Glutamatergic neuron (in vitro differentiated cells): Measurements from ENCODE around the gene PDE1C. TPM values are rescaled to one million over a fixed set of nuclear protein-coding genes. Genes with fewer than 3 reads are reported as not detected.

ENCODE experiments used
- DNase-seq: peaks from one replicate; pipeline ENCODE4 v3.0.0; 2022
- H3K27ac Mint-ChIP-seq: one replicate; pipeline ENCODE4 v1.8.0; 2020; ENCODE audit warnings: mild to moderate bottlenecking, mixed read lengths, inconsistent platforms; ENCODE audit not compliant: unreplicated experiment
- H3K27me3 Mint-ChIP-seq: one replicate; pipeline ENCODE4 v1.8.0; 2020; ENCODE audit warnings: mild to moderate bottlenecking, moderate library complexity, mixed read lengths, inconsistent platforms; ENCODE audit not compliant: unreplicated experiment
- H3K36me3 Mint-ChIP-seq: one replicate; pipeline ENCODE4 v1.8.0; 2020; ENCODE audit warnings: mild to moderate bottlenecking, mixed read lengths, inconsistent platforms; ENCODE audit not compliant: unreplicated experiment
- H3K4me1 Mint-ChIP-seq: one replicate; pipeline ENCODE4 v1.8.0; 2020; ENCODE audit warnings: mild to moderate bottlenecking, low read depth, mixed read lengths, inconsistent platforms; ENCODE audit not compliant: unreplicated experiment
- H3K4me3 Mint-ChIP-seq: one replicate; pipeline ENCODE4 v1.8.0; 2020; ENCODE audit warnings: mild to moderate bottlenecking, mixed read lengths, inconsistent platforms; ENCODE audit not compliant: unreplicated experiment
- H3K9me3 Mint-ChIP-seq: one replicate; pipeline ENCODE4 v1.8.0; 2020; ENCODE audit warnings: mild to moderate bottlenecking, moderate library complexity, mixed read lengths, inconsistent platforms; ENCODE audit not compliant: unreplicated experiment
- total RNA-seq: library from RNA; stranded (reverse); fragmentation: NEBNext Ultra II Directional; extraction: Animal tissue kit (Norgen Biotek cat#: 25700); gene quantifications from one replicate; pipeline ENCODE4 v1.2.1, GENCODE V29; 2021; ENCODE audit not compliant: unreplicated experiment
- TF ChIP-seq, protein P1 (sequence below): fragments of 200-600 bp; sonication (generic); IDR thresholded peaks from one replicate; pipeline ENCODE4 v1.5.0; 2021; ENCODE audit not compliant: partially characterized antibody, unreplicated experiment

PDE1C gene
- total RNA-seq, 1 donor from 2014 or later, result 3.3 TPM

DNA sequence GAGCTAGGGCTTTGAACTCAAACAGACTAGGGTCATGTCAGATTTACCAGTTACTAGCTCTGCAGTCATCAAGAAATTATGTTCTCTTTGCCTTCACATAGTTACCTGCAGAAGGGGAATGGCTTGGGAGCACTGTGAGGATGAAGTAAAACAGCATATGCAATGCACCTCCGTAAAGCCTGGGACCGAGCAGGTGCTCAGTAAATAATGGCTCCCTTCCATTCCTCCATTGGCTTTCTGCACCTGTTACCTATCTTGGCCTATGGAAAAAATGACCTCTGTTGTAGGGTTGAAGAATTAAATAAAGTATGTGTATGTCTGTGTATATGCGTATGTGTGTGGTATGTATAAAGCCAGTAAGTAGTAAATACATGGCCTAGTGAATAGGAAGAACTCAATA, 78.8 kb downstream of the PDE1C start:
- no peaks in the 10 kb centered on the region for H3K27me3 Mint-ChIP-seq
- H3K4me1 Mint-ChIP-seq, result peaks cover 4% of the 10 kb centered on the region
- TF ChIP-seq, protein P1, sequence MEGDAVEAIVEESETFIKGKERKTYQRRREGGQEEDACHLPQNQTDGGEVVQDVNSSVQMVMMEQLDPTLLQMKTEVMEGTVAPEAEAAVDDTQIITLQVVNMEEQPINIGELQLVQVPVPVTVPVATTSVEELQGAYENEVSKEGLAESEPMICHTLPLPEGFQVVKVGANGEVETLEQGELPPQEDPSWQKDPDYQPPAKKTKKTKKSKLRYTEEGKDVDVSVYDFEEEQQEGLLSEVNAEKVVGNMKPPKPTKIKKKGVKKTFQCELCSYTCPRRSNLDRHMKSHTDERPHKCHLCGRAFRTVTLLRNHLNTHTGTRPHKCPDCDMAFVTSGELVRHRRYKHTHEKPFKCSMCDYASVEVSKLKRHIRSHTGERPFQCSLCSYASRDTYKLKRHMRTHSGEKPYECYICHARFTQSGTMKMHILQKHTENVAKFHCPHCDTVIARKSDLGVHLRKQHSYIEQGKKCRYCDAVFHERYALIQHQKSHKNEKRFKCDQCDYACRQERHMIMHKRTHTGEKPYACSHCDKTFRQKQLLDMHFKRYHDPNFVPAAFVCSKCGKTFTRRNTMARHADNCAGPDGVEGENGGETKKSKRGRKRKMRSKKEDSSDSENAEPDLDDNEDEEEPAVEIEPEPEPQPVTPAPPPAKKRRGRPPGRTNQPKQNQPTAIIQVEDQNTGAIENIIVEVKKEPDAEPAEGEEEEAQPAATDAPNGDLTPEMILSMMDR, result no peak
- DNase-seq, result no peak
- H3K27ac Mint-ChIP-seq, result no peak overlapping the region
- no peaks in the 10 kb centered on the region for H3K36me3 Mint-ChIP-seq
- H3K4me3 Mint-ChIP-seq, result no peak overlapping the region
- H3K9me3 Mint-ChIP-seq, result no peaks in the 10 kb centered on the region

DNA sequence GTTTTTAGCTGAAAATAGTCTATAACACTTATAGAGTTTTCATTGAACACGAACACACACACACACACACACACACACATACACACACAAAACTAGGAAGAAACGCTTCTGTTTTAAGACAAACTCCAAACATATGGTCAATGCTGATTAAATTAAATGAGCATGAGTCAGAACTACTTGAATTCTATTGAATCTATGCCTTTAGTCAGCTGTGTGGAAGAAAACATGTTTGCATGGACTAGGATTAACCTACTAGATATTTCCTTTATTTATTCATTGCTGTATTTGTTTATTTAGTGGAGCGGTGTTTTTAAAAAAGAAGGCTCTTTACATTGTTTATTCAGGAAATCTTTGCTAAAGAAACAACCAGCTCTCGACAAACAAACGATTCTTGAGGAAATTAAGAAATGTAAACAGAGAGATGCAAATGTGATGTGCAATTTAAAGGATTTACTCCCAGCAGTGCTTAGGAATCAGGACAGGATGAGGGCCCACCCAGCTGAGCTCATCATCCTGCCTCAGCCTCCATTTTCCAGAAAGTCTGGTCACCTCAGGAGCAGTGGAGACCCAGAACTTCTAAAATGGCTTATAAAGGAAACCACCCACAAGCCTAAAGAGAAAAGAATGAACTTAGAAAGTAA, 83.2 kb downstream of the PDE1C start:
- TF ChIP-seq, protein P1, result no peak
- H3K27ac Mint-ChIP-seq, result no peak overlapping the region
- peaks cover 5% of the 10 kb centered on the region for H3K36me3 Mint-ChIP-seq
- no peak overlapping the region for H3K4me3 Mint-ChIP-seq
- DNase-seq, result no peak
- no peaks in the 10 kb centered on the region for H3K27me3 Mint-ChIP-seq
- H3K9me3 Mint-ChIP-seq, result peaks cover 3% of the 10 kb centered on the region
- H3K4me1 Mint-ChIP-seq, result no peaks in the 10 kb centered on the region

DNA sequence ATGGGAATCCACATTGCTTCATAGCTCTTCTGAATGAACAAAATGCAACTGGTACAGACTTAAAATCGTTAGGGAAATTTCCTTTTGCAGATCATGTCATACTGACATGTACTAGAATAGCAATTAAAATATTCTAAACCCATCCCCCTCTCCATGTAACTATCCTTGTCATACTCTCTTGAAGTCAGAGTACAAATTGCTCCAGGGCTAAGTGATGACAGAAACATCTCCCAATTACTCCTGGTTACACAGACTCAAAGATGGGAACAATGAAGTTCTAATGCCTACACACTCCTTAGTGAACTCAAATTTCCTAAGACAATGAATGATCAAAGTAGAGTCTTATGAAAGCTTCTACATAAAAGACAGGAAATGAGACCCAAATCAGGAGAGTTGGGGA, 87.2 kb downstream of the PDE1C start:
- H3K27ac Mint-ChIP-seq, result no peak overlapping the region
- H3K4me3 Mint-ChIP-seq, result no peak overlapping the region
- no peak for DNase-seq
- TF ChIP-seq, protein P1, result no peak
- peaks cover 3% of the 10 kb centered on the region for H3K9me3 Mint-ChIP-seq
- no peaks in the 10 kb centered on the region for H3K27me3 Mint-ChIP-seq
- H3K36me3 Mint-ChIP-seq, result peaks cover 5% of the 10 kb centered on the region
- H3K4me1 Mint-ChIP-seq, result no peaks in the 10 kb centered on the region

DNA sequence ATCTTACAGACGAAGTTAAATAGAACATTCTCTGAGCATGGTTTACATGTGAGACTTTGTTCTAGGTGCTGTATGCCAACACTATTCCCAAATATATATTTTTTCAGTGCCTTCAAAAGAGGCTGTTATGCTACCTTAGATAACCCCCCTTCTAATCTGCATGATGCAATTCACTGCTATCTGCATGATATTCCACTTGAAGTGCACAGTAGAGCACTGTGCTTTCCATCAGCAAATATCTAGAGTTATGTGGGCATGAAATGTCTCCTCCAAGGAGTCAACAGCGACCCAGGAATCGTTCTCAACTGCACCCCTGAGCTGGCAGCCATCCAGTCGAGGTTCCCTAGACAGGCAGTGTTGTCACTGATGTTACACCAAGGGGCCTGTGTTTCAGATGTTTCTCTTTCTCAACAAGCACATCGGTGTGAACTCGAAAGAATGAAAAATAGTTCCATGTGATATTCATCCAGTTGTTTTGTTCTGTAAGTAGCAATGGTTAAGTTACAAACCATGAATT, 88.3 kb downstream of the PDE1C start:
- TF ChIP-seq, protein P1, result no peak
- peaks cover 9% of the 10 kb centered on the region for H3K36me3 Mint-ChIP-seq
- no peak for DNase-seq
- H3K4me3 Mint-ChIP-seq, result no peak overlapping the region
- H3K27ac Mint-ChIP-seq, result no peak overlapping the region
- peaks cover 3% of the 10 kb centered on the region for H3K9me3 Mint-ChIP-seq
- no peaks in the 10 kb centered on the region for H3K4me1 Mint-ChIP-seq
- H3K27me3 Mint-ChIP-seq, result no peaks in the 10 kb centered on the region

DNA sequence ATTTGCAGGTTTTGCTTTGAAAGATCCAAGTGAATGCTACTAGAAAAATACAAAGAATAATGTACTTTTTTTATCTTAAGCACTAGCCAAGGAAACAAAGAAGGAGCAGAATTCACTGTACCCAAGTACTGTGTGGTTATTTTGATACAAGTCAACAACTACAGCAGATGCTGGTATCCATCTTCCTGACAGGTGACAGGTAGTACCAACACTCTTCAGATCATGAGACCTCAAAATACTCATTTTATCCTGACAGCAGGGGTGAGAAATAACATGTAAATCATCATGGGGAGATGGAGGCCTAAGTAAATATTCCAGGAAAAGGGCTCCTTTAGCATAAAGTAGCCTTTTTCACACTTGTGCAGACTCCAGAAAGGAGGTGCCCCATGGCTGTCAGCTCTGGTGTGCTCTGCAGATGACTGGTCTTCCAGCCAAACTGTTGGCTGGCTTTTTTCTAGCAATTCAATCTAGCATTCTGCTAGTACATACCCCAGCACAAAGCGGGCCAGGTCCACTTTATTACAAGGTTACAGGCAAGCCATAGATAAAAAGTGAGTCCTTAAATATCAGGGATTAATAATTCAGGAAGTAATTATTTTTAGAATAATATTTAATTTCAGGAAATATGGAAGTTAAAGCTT, 90.4 kb downstream of the PDE1C start:
- Mint-ChIP-seq H3K9me3 (peaks cover 3% of the 10 kb centered on the region), H3K4me3 (no peak overlapping the region), H3K4me1 (no peaks in the 10 kb centered on the region), H3K36me3 (peaks cover 9% of the 10 kb centered on the region), H3K27me3 (no peaks in the 10 kb centered on the region), H3K27ac (no peak overlapping the region)
- TF ChIP-seq, protein P1, result no peak
- no peak for DNase-seq
